HG03064 (cell line): ENCODE measurements around the gene SMIM22.

Experiments
- ATAC-seq: cut with Tn5 transposase; IDR thresholded peaks from one replicate; pipeline ENCODE4 v1.9.1; 2021; ENCODE audit warnings: low read depth; ENCODE audit not compliant: unreplicated experiment

SMIM22 gene

GRCh38 chr16:4792951-4793513 lies 2.1 kb upstream of the SMIM22 start:
- ATAC-seq = no peak

GRCh38 chr16:4795828-4796572 lies 831 bp downstream of the SMIM22 start:
- ATAC-seq = no peak

- no peak for ATAC-seq
Measured at GRCh38 chr16:4796982-4797804, 2.0 kb downstream of the SMIM22 start.

GRCh38 chr16:4797805-4798252 lies 2.7 kb downstream of the SMIM22 start:
- no peak for ATAC-seq

GRCh38 chr16:4798456-4798855 lies 3.3 kb downstream of the SMIM22 start:
- ATAC-seq = no peak

GRCh38 chr16:4799171-4799855 lies 4.1 kb downstream of the SMIM22 start:
- no peak for ATAC-seq

GRCh38 chr16:4800290-4801041 lies 5.3 kb downstream of the SMIM22 start:
- no peak for ATAC-seq

- no peak for ATAC-seq
Measured at GRCh38 chr16:4801051-4801961, 6.1 kb downstream of the SMIM22 start.

- peak; percentile 55 for ATAC-seq
Measured at GRCh38 chr16:4801962-4802658, 6.9 kb downstream of the SMIM22 start, which contains the start of gene ROGDI. Gene ROGDI, minus strand, starts transcription at chr16:4802633. Its CDS starts 62 bp downstream, at chr16:4802571.

- ATAC-seq = peak; percentile 85
Measured at GRCh38 chr16:4802659-4803287, 7.6 kb downstream of the SMIM22 start.

GRCh38 chr16:4803401-4803844 lies 8.3 kb downstream of the SMIM22 start:
- no peak for ATAC-seq

GRCh38 chr16:4803898-4804762 lies 9.0 kb downstream of the SMIM22 start:
- no peak for ATAC-seq

- ATAC-seq = no peak
Measured at GRCh38 chr16:4805231-4805630, 10.1 kb downstream of the SMIM22 start.

- no peak for ATAC-seq
Measured at GRCh38 chr16:4806280-4806679, 11.1 kb downstream of the SMIM22 start.

GRCh38 chr16:4811242-4811641 lies 16.1 kb downstream of the SMIM22 start:
- ATAC-seq = no peak

- no peak for ATAC-seq
Measured at GRCh38 chr16:4811773-4812172, 16.6 kb downstream of the SMIM22 start.
